LNCaP clone FGC (cell line): ENCODE results near the gene DPH1.

Source experiments
- DNase-seq: peaks from one replicate; pipeline ENCODE4 v3.0.0-alpha.2; 2011; ENCODE audit warnings: low read depth
- H3K4me3 ChIP-seq: 2 replicates; pipeline ENCODE4 v1.5.1; 2011; ENCODE audit warnings: mild to moderate bottlenecking, low read depth, low read length, control low read depth
- CTCF ChIP-seq: IDR thresholded peaks from 2 replicates; pipeline ENCODE4 v1.5.1; 2012; ENCODE audit warnings: mild to moderate bottlenecking; ENCODE audit not compliant: control insufficient read depth, insufficient read depth; ENCODE audit errors: extremely low read depth

Gene DPH1

DNA sequence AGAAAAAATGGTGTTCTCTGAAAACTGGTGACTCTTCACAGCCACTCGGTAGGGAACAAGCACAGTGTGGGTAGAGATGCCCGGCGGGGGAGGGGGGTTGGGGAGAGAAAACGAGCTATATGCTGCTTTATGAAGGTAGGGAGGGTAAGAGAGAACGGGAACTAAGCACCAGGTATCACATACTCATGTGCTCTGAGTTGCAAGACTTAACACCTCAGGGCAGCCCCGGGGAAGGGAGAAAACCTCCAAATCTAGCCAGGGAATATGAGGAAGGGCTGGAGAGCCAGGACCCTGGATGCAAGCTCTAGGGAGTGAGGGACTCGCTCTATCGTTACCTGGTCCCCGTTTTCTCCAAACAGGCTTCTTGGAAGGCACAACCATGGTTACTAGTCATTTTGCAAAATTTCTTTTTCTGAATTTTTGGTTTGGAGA is 60.3 kb downstream of the DPH1 start:
- no peak overlapping the region for H3K4me3 ChIP-seq
- no peak for DNase-seq
- no peak for TF ChIP-seq CTCF

GRCh38 chr17:2090804-2091534 is 61.0 kb downstream of the DPH1 start:
- peak; percentile 45 for DNase-seq
- TF ChIP-seq CTCF: no peak
- 0 out of 2 replicates have a peak overlapping the region, but pooled peaks have one; percentile 14 for H3K4me3 ChIP-seq

GRCh38 chr17:2092253-2092652 is 62.3 kb downstream of the DPH1 start:
- H3K4me3 ChIP-seq: no peak overlapping the region
- no peak for DNase-seq
- TF ChIP-seq CTCF: no peak

DNA sequence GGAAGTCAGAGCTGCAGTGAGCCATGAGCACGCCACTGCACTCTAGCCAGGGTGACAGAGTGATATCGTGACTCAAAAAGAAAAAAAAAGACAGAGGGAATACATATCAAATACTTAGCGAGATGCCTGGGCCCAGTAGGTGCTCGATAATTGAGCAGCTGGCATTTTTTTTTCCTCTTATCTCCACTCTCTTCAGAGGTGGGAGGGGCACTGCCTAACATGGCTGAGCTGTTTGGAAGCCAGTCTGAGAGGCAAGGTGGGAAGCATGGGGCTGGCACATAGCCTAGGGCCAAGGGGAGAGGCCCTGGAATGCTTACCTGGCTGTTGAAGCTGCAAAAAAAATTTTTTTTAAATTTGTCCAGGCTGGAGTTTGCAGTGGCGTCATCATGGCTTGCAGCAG is 63.4 kb downstream of the DPH1 start:
- TF ChIP-seq CTCF: no peak
- H3K4me3 ChIP-seq: no peak overlapping the region
- no peak for DNase-seq
